Measurements from ENCODE around the gene PKMYT1. TPM values are rescaled to one million over a fixed set of nuclear protein-coding genes. Genes with fewer than 3 reads are reported as not detected.

The PKMYT1 gene
- total RNA-seq, 6 experiments from 2014 or later: 0.68 to 6.5 (median 1.7) TPM

DNA sequence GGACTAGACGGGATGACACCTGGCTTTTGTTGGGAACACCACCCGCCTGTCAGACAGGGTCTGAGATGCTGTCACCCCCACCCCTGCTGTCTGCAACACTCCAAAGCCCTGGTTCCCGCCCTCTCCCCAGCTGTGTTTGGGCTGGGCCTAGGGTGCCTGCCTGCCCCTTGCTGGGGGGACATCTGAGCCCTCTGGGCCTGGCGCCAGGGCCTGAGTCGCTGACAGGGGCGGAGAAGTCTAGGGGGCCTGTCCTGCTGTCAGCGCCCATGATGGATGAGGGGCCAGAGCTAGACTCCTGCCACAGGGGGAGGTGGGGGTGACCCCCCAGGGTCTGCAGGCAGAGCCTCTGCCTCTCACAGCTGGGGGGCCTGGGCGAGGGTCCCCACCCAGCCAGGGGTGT is 7.6 kb upstream of the PKMYT1 start:
- WGBS (ENCODE audit: insufficient coverage, low coverage, low lambda C conversion rate, missing lambda C conversion rate): no CpG with 5 or more reads among the region's 8 CpGs
- no peaks in the 10 kb centered on the region for H3K36me3 ChIP-seq
- TF ChIP-seq, protein P1, sequence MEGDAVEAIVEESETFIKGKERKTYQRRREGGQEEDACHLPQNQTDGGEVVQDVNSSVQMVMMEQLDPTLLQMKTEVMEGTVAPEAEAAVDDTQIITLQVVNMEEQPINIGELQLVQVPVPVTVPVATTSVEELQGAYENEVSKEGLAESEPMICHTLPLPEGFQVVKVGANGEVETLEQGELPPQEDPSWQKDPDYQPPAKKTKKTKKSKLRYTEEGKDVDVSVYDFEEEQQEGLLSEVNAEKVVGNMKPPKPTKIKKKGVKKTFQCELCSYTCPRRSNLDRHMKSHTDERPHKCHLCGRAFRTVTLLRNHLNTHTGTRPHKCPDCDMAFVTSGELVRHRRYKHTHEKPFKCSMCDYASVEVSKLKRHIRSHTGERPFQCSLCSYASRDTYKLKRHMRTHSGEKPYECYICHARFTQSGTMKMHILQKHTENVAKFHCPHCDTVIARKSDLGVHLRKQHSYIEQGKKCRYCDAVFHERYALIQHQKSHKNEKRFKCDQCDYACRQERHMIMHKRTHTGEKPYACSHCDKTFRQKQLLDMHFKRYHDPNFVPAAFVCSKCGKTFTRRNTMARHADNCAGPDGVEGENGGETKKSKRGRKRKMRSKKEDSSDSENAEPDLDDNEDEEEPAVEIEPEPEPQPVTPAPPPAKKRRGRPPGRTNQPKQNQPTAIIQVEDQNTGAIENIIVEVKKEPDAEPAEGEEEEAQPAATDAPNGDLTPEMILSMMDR (IDR thresholded peaks at IDR 0.05): no peak
- no peak for TF ChIP-seq POLR2A (IDR thresholded peaks at IDR 0.05)
- no peak overlapping the region for H3K4me3 ChIP-seq
- peaks cover 0 to 21% (median 3%) of the 10 kb centered on the region in 4 donors for H3K4me1 ChIP-seq
- intact Hi-C loops (cut with DNase I): no loop called here
- H3K27me3 ChIP-seq: no peaks in the 10 kb centered on the region
- DNase-seq: no peak
- H3K27ac ChIP-seq: no peak overlapping the region
- no peak for ATAC-seq
- no peaks in the 10 kb centered on the region for H3K9me3 ChIP-seq

DNA sequence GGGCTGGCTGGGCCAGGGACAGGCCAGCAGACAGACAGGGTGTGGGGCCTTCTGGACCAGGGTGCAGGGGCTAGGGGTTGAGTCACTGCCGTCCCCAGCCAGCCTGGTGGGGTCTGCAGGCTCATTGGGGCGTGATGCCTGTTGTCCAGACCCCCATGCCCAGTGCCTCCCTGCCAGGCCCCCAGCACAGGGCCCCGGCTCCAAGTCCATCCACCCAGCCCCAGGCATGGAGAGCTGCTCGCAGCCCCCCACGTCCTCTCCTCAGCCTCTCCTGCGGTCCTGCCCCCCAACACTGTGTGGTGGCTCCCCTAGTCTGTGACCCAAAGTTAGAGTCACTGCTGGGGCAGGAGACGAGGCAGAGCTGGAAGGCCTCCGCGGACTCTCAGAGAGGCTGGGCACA is 7.0 kb upstream of the PKMYT1 start:
- Histone ChIP-seq H3K9me3 (no peaks in the 10 kb centered on the region), H3K27ac (no peak overlapping the region), H3K4me1 (peaks cover 0 to 21% (median 3%) of the 10 kb centered on the region in 4 donors), H3K4me3 (no peak overlapping the region), H3K27me3 (no peaks in the 10 kb centered on the region), H3K36me3 (no peaks in the 10 kb centered on the region)
- DNase-seq (no peak), ATAC-seq (no peak)
- TF ChIP-seq, protein P1 (IDR thresholded peaks at IDR 0.05): no peak
- no peak for TF ChIP-seq POLR2A (IDR thresholded peaks at IDR 0.05)
- intact Hi-C loops (cut with DNase I): no loop called here
- WGBS (ENCODE audit: insufficient coverage, low coverage, low lambda C conversion rate, missing lambda C conversion rate): no CpG with 5 or more reads among the region's 9 CpGs

DNA sequence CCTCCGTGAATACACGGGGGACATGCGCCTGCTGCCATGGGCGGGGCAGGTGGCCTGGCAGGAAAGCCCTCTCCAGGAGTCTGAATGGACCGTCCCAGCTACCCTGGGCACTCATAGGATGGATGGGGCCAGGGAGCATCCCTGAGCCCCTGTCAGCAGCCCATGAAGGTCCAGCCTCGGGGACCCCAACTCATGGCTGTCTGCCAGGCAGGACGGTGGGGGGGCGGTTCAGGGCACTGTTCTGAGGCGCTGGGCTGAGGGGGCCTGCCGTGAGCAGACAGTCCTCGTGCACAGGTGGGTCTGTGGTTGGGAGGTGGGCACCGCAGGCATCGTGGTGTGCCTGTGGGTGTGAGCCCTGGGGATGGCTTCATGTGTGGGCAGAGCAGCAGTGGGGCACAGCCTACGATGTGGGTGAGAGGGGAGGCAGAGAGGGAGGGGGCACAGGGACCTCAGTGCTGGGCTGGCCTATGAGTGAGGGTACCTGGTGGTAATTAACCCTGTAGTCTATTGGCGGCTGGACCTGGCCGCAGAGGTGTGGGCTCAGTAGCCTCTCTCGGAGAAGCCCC is 6.5 kb upstream of the PKMYT1 start:
- Histone ChIP-seq H3K27ac (no peak overlapping the region), H3K36me3 (no peaks in the 10 kb centered on the region), H3K9me3 (no peaks in the 10 kb centered on the region), H3K4me1 (peaks cover 0 to 21% (median 3%) of the 10 kb centered on the region in 4 donors), H3K4me3 (no peak overlapping the region), H3K27me3 (no peaks in the 10 kb centered on the region)
- DNase-seq (no peak), ATAC-seq (no peak)
- no peak for TF ChIP-seq POLR2A (IDR thresholded peaks at IDR 0.05)
- TF ChIP-seq, protein P1 (IDR thresholded peaks at IDR 0.05): no peak
- intact Hi-C loops (cut with DNase I): no loop called here
- 71% methylated on average over 5 of the region's 17 CpGs for WGBS (ENCODE audit: insufficient coverage, low coverage, low lambda C conversion rate, missing lambda C conversion rate)

DNA sequence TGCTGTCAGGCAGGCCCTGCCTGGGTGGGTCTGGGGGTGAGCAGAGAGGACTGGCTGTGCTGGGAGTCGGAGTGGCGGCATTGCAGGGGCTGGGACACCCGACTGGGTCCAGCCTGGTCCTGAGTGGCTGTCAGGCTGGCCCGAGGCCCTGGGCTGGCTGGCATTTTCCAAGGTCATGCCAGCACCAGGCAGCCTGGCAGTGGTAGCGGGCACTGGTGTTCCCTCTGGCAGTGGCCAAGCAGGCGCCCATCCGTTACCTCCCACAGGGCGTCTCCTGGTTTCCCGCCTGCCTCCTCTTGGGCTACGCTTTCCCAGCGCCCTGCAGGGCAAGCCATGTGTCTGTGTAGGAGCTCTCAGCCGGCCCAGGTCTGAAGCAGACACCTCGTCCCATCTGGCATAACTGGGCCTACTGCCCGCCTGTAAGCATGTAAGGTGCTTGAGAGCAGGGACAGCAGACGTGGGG is 5.7 kb upstream of the PKMYT1 start:
- Histone ChIP-seq H3K9me3 (no peaks in the 10 kb centered on the region), H3K27ac (no peak overlapping the region), H3K4me3 (no peak overlapping the region), H3K36me3 (no peaks in the 10 kb centered on the region), H3K27me3 (no peaks in the 10 kb centered on the region), H3K4me1 (peaks cover 0 to 24% (median 3%) of the 10 kb centered on the region in 4 donors)
- DNase-seq (peak; percentile 58 to 80 (median 73)), ATAC-seq (peak; percentile 65 to 78 (median 69))
- intact Hi-C loops (cut with DNase I): no loop called here
- 70% methylated on average over 2 of the region's 15 CpGs for WGBS (ENCODE audit: insufficient coverage, low coverage, low lambda C conversion rate, missing lambda C conversion rate)
- TF ChIP-seq POLR2A (IDR thresholded peaks at IDR 0.05): no peak
- TF ChIP-seq, protein P1 (IDR thresholded peaks at IDR 0.05): no peak

Data from right lobe of liver (tissue), 6 donors.